Endothelial cell of umbilical vein (primary cell): Measurements from ENCODE around the gene PGAP6. TPM values are rescaled to one million over a fixed set of nuclear protein-coding genes. Genes with fewer than 3 reads are reported as not detected.

Experiments
- BruUV-seq: library from RNA; stranded (reverse); fragments of 400-500 nt; replicated peaks from 2 replicates; lab custom pipeline; 2021; lab: Mats Ljungman, UMichigan
- CTCF ChIA-PET: fragments of 300-600, 350-600 bp; sonication (Branson Sonifier 250); formaldehyde crosslinking; loops from one replicate; lab custom pipeline; 2021; ENCODE audit warnings: antibody characterized with exemption, inconsistent platforms; lab: Charles Lee
- POLR2A ChIA-PET: fragments of 300-600, 350-600 bp; sonication (Branson Sonifier 250); formaldehyde crosslinking; loops from one replicate; lab custom pipeline; 2021; ENCODE audit warnings: antibody characterized with exemption, inconsistent platforms; lab: Charles Lee
- DNase-seq: peaks from one replicate; pipeline ENCODE4 v3.0.0-alpha.2; 2011; ENCODE audit warnings: low read depth, low spot score
- FAIRE-seq: peaks from 2 replicates; lab custom pipeline; 2011; peaks lifted over from hg19 to GRCh38; lab: Jason Lieb, UNC
- H2AFZ ChIP-seq: 2 replicates; pipeline ENCODE4 v1.6.0; 2012; ENCODE audit warnings: low read depth, low read length, control low read depth, inconsistent platforms
- H3K27ac ChIP-seq: 2 replicates; pipeline ENCODE4 v1.5.1; 2011; ENCODE audit warnings: low read depth, mild to moderate bottlenecking, control low read depth, low read length, moderate library complexity; ENCODE audit not compliant: insufficient read depth
- H3K27me3 ChIP-seq, 2 experiments: 2 replicates each; pipeline versions ENCODE4 v1.6.0 to v1.6.1; 2011; ENCODE audit warnings: low read length in 2 of 2, mixed read lengths in 1 of 2; ENCODE audit not compliant: control insufficient read depth in 2 of 2, insufficient read depth in 2 of 2
- H3K36me3 ChIP-seq, 2 experiments: 2 replicates in 1 of 2; 3 replicates in 1 of 2; pipeline ENCODE4 v1.5.1; 2011; ENCODE audit warnings: low read length in 2 of 2, mild to moderate bottlenecking in 1 of 2, moderate library complexity in 1 of 2; ENCODE audit not compliant: control insufficient read depth in 2 of 2, insufficient read depth in 2 of 2; ENCODE audit errors: extremely low read depth in 1 of 2
- H3K4me1 ChIP-seq: 3 replicates; pipeline ENCODE4 v1.5.1; 2011; ENCODE audit warnings: mild to moderate bottlenecking, low read length; ENCODE audit not compliant: control insufficient read depth, insufficient read depth; ENCODE audit errors: extremely low read depth
- H3K4me2 ChIP-seq: 2 replicates; pipeline ENCODE4 v1.6.1; 2011; ENCODE audit warnings: low read length, control low read depth, mixed read lengths; ENCODE audit not compliant: insufficient read depth
- H3K4me3 ChIP-seq, 3 experiments: fragments of 200-600 bp in 1 of 3; sonication (generic), shearing (Covaris generic) in 1 of 3; replicated peaks in 1 of 3; 2 replicates each; pipeline ENCODE4 v1.5.1; 2011 to 2016; ENCODE audit warnings: control low read depth in 3 of 3, low read length in 3 of 3, mild to moderate bottlenecking in 2 of 3, inconsistent platforms in 1 of 3, low read depth in 1 of 3, moderate library complexity in 1 of 3; ENCODE audit not compliant: insufficient read depth in 1 of 3
- H3K79me2 ChIP-seq: 2 replicates; pipeline ENCODE4 v1.6.0; 2012; ENCODE audit warnings: low read length, inconsistent platforms; ENCODE audit not compliant: control insufficient read depth, insufficient read depth
- H3K9ac ChIP-seq: replicated peaks from 2 replicates; pipeline ENCODE3; 2011; ENCODE audit warnings: low read length, control low read depth; ENCODE audit not compliant: insufficient read depth; ENCODE audit errors: extremely low read depth
- H3K9me1 ChIP-seq: replicated peaks from 3 replicates; pipeline ENCODE4 v1.6.0; 2011; ENCODE audit warnings: mild to moderate bottlenecking, low read length; ENCODE audit not compliant: control insufficient read depth, insufficient read depth; ENCODE audit errors: extremely low read depth
- H3K9me3 ChIP-seq: replicated peaks from 2 replicates; pipeline ENCODE4 v1.5.1; 2012; ENCODE audit warnings: low read length, inconsistent platforms; ENCODE audit not compliant: control insufficient read depth, insufficient read depth
- H4K20me1 ChIP-seq: replicated peaks from 2 replicates; pipeline ENCODE3; 2011; ENCODE audit warnings: mild to moderate bottlenecking, low read length; ENCODE audit not compliant: control insufficient read depth, insufficient read depth; ENCODE audit errors: extremely low read depth
- EZH2 ChIP-seq: IDR thresholded peaks from 2 replicates; pipeline ENCODE4 v1.6.1; 2012; ENCODE audit warnings: borderline replicate concordance, low read depth, mild to moderate bottlenecking, moderate library complexity, low read length, inconsistent platforms; ENCODE audit not compliant: severe bottlenecking
- FOS ChIP-seq: IDR thresholded peaks from 2 replicates; pipeline ENCODE4 v1.6.1; 2011; ENCODE audit warnings: mild to moderate bottlenecking, low read length, moderate library complexity, borderline replicate concordance; ENCODE audit not compliant: insufficient read depth
- GATA2 ChIP-seq: IDR thresholded peaks from 2 replicates; pipeline ENCODE4 v1.7.0; 2011; ENCODE audit warnings: low read depth, mild to moderate bottlenecking, moderate library complexity, mixed read lengths, low read length; ENCODE audit not compliant: insufficient read length, insufficient read depth
- JUN ChIP-seq: IDR thresholded peaks from 2 replicates; pipeline ENCODE4 v1.6.1; 2011; ENCODE audit warnings: borderline replicate concordance, low read depth; ENCODE audit not compliant: insufficient read length, insufficient read depth
- MYC ChIP-seq: IDR thresholded peaks from one replicate; pipeline ENCODE4 v1.6.1; 2011; ENCODE audit warnings: mild to moderate bottlenecking, low read depth, low read length
- POLR2A ChIP-seq: IDR thresholded peaks from 2 replicates; pipeline ENCODE4 v1.6.1; 2012; ENCODE audit warnings: low read depth, mild to moderate bottlenecking, control low read depth, low read length
- POLR2AphosphoS5 ChIP-seq: IDR thresholded peaks from 2 replicates; pipeline ENCODE4 v1.6.1; 2012; ENCODE audit warnings: low read depth, mild to moderate bottlenecking, control low read depth, low read length, moderate library complexity; ENCODE audit not compliant: insufficient read depth
- dilution Hi-C: fragments of 300-500 bp; cut with MboI; formaldehyde crosslinking; loops from one replicate; pipeline ENCODE4 v1.15.0; 2019; ENCODE audit warnings: low sequenced_read_pairs; ENCODE audit not compliant: extremely low pct_ligation_motif_present
- intact Hi-C: fragments of 100-400 bp; cut with micrococcal nuclease; formaldehyde crosslinking; loops from one replicate; pipeline ENCODE4 v1.10.0; 2022
- polyA plus RNA-seq, 4 experiments: library from polyadenylated mRNA; depleted of rRNA in 3 of 4; stranded (reverse) in 3 of 4; unstranded in 1 of 4; fragments of >200 nt; gene quantifications; 2 replicates each; pipeline versions ENCODE4 v1.2.1 to v1.2.3, GENCODE V29; 2011 to 2012; ENCODE audit warnings: missing spikeins in 1 of 4
- total RNA-seq: library from RNA; stranded (reverse); gene quantifications from 2 replicates; pipeline ENCODE4 v1.2.3, GENCODE V29; 2021
- TF ChIP-seq, protein P1 (sequence below), 2 donors: IDR thresholded peaks; 1 replicate in 1 of 2; 2 replicates in 1 of 2; pipeline ENCODE4 v1.5.1; 2011; ENCODE audit warnings: low read length in 2 of 2, mild to moderate bottlenecking in 2 of 2, moderate library complexity in 2 of 2, control low read depth in 1 of 2, inconsistent platforms in 1 of 2, low read depth in 1 of 2; ENCODE audit not compliant: insufficient read depth in 1 of 2; ENCODE audit errors: extremely low read depth in 1 of 2
- TF ChIP-seq, protein P2 (sequence below): IDR thresholded peaks from 2 replicates; pipeline ENCODE4 v1.6.1; 2011; ENCODE audit not compliant: insufficient read depth, insufficient read length

PGAP6 gene
- total and polyA plus RNA-seq, 2 donors (not counting 3 experiments of a cell fraction or from before 2014, with no cell fraction given) = 89.8 to 365 TPM

DNA sequence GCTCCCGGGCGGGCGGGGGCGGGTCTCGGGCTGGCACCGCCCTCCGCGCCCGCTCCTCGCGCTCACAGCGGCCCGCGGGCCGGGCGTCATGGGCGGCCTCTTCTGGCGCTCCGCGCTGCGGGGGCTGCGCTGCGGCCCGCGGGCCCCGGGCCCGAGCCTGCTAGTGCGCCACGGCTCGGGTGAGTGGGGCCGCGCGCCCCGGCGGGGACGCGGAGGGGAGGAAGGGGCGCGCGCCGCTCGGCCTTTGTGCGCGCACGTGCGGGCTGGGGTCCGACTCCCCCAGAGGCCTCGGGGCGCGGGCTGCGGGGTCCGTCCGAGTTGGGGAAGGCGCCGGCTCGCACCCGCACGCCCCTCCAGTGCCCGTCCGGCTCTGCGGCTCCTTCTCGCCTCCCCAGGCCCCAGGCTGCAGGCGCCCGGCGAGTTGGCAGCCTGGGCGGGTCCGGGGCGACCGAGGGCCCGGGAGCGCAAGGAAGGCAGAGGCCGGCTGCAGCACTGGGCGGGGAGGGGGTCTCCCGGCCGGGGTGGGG is 15.4 kb upstream of the PGAP6 start, which contains the start of gene NME4:
Gene NME4, plus strand, starts transcription at position 65 of the 527 bp plus-strand sequence. Its CDS starts 24 bp downstream, at position 89.
- peak within 1 kb of the TSS; percentile 67 for H3K4me2 ChIP-seq
- peaks cover 10% of the 10 kb centered on the region for H3K4me1 ChIP-seq
- H4K20me1 ChIP-seq = no peaks in the 10 kb centered on the region
- intact Hi-C loops = loop anchor here (2.0 kb wide), 1 partner anchor 130 kb away; the partner anchor contains the start of gene CAPN15
- H3K4me3 ChIP-seq = peak within 1 kb of the TSS; percentile 36 to 72 (median 57)
- ChIA-PET CTCF (interaction anchor here (0.8 to 1.3 kb wide), 3 partner anchors 15 to 82 kb away, joined by 3 to 8 read pairs (median 3); partner anchors contain the start of genes PGAP6 and RAB11FIP3), POLR2A (no interaction called here)
- no peaks in the 10 kb centered on the region for H3K9me1 ChIP-seq
- dilution Hi-C loops = no loop called here
- TF ChIP-seq EZH2 = no peak
- TF ChIP-seq, protein P1, sequence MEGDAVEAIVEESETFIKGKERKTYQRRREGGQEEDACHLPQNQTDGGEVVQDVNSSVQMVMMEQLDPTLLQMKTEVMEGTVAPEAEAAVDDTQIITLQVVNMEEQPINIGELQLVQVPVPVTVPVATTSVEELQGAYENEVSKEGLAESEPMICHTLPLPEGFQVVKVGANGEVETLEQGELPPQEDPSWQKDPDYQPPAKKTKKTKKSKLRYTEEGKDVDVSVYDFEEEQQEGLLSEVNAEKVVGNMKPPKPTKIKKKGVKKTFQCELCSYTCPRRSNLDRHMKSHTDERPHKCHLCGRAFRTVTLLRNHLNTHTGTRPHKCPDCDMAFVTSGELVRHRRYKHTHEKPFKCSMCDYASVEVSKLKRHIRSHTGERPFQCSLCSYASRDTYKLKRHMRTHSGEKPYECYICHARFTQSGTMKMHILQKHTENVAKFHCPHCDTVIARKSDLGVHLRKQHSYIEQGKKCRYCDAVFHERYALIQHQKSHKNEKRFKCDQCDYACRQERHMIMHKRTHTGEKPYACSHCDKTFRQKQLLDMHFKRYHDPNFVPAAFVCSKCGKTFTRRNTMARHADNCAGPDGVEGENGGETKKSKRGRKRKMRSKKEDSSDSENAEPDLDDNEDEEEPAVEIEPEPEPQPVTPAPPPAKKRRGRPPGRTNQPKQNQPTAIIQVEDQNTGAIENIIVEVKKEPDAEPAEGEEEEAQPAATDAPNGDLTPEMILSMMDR (IDR thresholded peaks at IDR 0.05; ENCODE audit: extremely low read depth in 1 of 2, insufficient read depth in 1 of 2, low read depth in 1 of 2, low read length in 2 of 2) = no peak
- TF ChIP-seq POLR2A = peak; percentile 40
- TF ChIP-seq, protein P2, sequence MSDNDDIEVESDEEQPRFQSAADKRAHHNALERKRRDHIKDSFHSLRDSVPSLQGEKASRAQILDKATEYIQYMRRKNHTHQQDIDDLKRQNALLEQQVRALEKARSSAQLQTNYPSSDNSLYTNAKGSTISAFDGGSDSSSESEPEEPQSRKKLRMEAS = no peak
- no peak for TF ChIP-seq GATA2
- no peak for TF ChIP-seq MYC
- TF ChIP-seq JUN = no peak
- peak; percentile 71 for TF ChIP-seq POLR2AphosphoS5
- no peak for TF ChIP-seq FOS
- peaks cover 0 to 7% of the 10 kb centered on the region in 2 experiments for H3K36me3 ChIP-seq
- H3K27ac ChIP-seq = peak within 1 kb of the TSS; percentile 46
- peak within 1 kb of the TSS; percentile 77 for H2AFZ ChIP-seq
- H3K79me2 ChIP-seq = peaks cover 5% of the 10 kb centered on the region
- FAIRE-seq (peak; percentile 12), DNase-seq (peak; percentile 19)
- H3K9me3 ChIP-seq = no peaks in the 10 kb centered on the region
- no TSS peak for BruUV-seq
- H3K9ac ChIP-seq = peak within 1 kb of the TSS; percentile 71
- H3K27me3 ChIP-seq = no peaks in the 10 kb centered on the region
